Measurements from ENCODE around the gene CAMTA1.
"Not testable (repeated sequence)": the region's sequence is repeated elsewhere in the genome, so short reads cannot be mapped to it uniquely, and the experiment has no call there.

Gene CAMTA1

GRCh38 chr1:7372477-7373120 lies 587.3 kb downstream of the CAMTA1 start:
- DNase-seq (ENCODE audit: low read depth): no peak

- DNase-seq (ENCODE audit: low read depth): no peak
These were observed 588.0 kb downstream of the CAMTA1 start for GRCh38 chr1:7373251-7373650.

GRCh38 chr1:7373876-7374562 lies 588.8 kb downstream of the CAMTA1 start:
- no peak for DNase-seq (ENCODE audit: low read depth)

- DNase-seq (ENCODE audit: low read depth): no peak
These were observed 589.4 kb downstream of the CAMTA1 start for GRCh38 chr1:7374563-7375160.

- no peak for DNase-seq (ENCODE audit: low read depth)
These were observed 590.1 kb downstream of the CAMTA1 start for GRCh38 chr1:7375329-7375728.

- DNase-seq (ENCODE audit: low read depth): no peak
These were observed 590.8 kb downstream of the CAMTA1 start for GRCh38 chr1:7375781-7376660.

GRCh38 chr1:7376676-7377075 lies 591.4 kb downstream of the CAMTA1 start:
- DNase-seq (ENCODE audit: low read depth): no peak

- no peak for DNase-seq (ENCODE audit: low read depth)
These were observed 593.3 kb downstream of the CAMTA1 start for GRCh38 chr1:7378346-7379130.

- no peak for DNase-seq (ENCODE audit: low read depth)
These were observed 594.3 kb downstream of the CAMTA1 start for GRCh38 chr1:7379441-7379971.

- not testable (repeated sequence) for DNase-seq (ENCODE audit: low read depth)
These were observed 594.8 kb downstream of the CAMTA1 start for GRCh38 chr1:7380068-7380467.

- no peak for DNase-seq (ENCODE audit: low read depth)
These were observed 595.5 kb downstream of the CAMTA1 start for GRCh38 chr1:7380712-7381111.

- not testable (repeated sequence) for DNase-seq (ENCODE audit: low read depth)
These were observed 596.5 kb downstream of the CAMTA1 start for GRCh38 chr1:7381729-7382128.

- DNase-seq (ENCODE audit: low read depth): no peak
These were observed 597.7 kb downstream of the CAMTA1 start for GRCh38 chr1:7382971-7383370.

- DNase-seq (ENCODE audit: low read depth): no peak
These were observed 598.6 kb downstream of the CAMTA1 start for GRCh38 chr1:7383671-7384520.

- DNase-seq (ENCODE audit: low read depth): no peak
These were observed 599.4 kb downstream of the CAMTA1 start for GRCh38 chr1:7384679-7385078.

- no peak for DNase-seq (ENCODE audit: low read depth)
These were observed 600.4 kb downstream of the CAMTA1 start for GRCh38 chr1:7385471-7386225.

GRCh38 chr1:7386226-7387052 lies 601.2 kb downstream of the CAMTA1 start:
- no peak for DNase-seq (ENCODE audit: low read depth)

- no peak for DNase-seq (ENCODE audit: low read depth)
These were observed 602.0 kb downstream of the CAMTA1 start for GRCh38 chr1:7387053-7387927.
